Activated CD4-positive, alpha-beta memory T cell treated with anti-CD3 and anti-CD28 coated beads for 36 hours (primary cell): ENCODE measurements around the gene ARL4D. TPM values are rescaled to one million over a fixed set of nuclear protein-coding genes. Genes with fewer than 3 reads are reported as not detected.
"Not testable (repeated sequence)": the region's sequence is repeated elsewhere in the genome, so short reads cannot be mapped to it uniquely, and the experiment has no call there.

ENCODE experiments used
- CTCF ChIA-PET: fragments of 350-600 bp; sonication (Branson Sonifier 250); formaldehyde crosslinking; loops from one replicate; lab custom pipeline; 2021; ENCODE audit warnings: antibody characterized with exemption, inconsistent platforms; lab: Charles Lee
- POLR2A ChIA-PET: fragments of 350-600 bp; sonication (Branson Sonifier 250); formaldehyde crosslinking; loops from one replicate; lab custom pipeline; 2021; ENCODE audit warnings: antibody characterized with exemption; lab: Charles Lee
- DNase-seq: peaks from one replicate; pipeline ENCODE4 v3.0.0-alpha.2; 2020
- H3K27ac Mint-ChIP-seq: one replicate; pipeline ENCODE4 v1.8.0; 2021; ENCODE audit warnings: mixed read lengths
- H3K27me3 Mint-ChIP-seq: one replicate; pipeline ENCODE4 v1.8.0; 2021; ENCODE audit warnings: mixed read lengths
- H3K36me3 Mint-ChIP-seq: one replicate; pipeline ENCODE4 v1.8.0; 2021; ENCODE audit warnings: mixed read lengths
- H3K4me1 Mint-ChIP-seq: one replicate; pipeline ENCODE4 v1.8.0; 2021; ENCODE audit warnings: low read depth, mixed read lengths
- H3K4me3 Mint-ChIP-seq: one replicate; pipeline ENCODE4 v1.8.0; 2021; ENCODE audit warnings: mild to moderate bottlenecking, mixed read lengths
- H3K9me3 Mint-ChIP-seq: one replicate; pipeline ENCODE4 v1.8.0; 2021; ENCODE audit warnings: mixed read lengths
- intact Hi-C: fragments of 100-400 bp; cut with micrococcal nuclease; formaldehyde crosslinking; loops from one replicate; pipeline ENCODE4 v1.15.1; 2023
- total RNA-seq, 2 experiments: library from RNA; stranded (reverse); gene quantifications; one replicate each; pipeline ENCODE4 v1.2.3, GENCODE V29; 2021

The ARL4D gene
- total RNA-seq, 2 experiments from 2014 or later: 2.3 TPM

DNA sequence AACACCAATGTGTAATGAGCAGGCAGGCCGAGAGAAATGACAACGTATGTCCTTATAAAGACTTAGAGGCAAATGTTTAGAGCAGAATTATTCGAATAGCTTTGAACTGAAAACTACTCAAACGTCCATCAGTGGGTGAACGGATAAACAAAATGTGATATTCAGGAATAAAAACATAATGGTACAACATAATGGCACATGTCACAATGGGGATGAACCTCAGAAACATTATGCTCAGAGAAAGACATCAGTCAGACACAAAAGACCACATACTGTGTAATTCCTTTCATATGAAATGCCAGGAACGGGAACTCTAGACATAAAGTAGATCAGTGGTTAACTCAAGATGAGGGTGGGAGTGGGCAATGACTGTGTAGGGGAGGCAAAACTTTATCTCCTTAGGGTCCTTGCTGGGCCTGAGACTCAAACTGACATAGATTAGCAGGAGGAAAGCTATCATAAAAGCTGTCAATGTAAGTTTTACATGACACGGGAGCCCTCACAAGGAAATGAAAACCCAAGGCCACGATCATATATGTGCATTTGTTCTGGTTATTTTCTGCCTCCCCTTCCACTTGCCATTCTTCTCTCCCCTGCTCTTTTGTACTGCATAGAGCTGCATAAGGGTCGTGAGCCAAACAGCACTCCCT lies 14.8 kb upstream of the ARL4D start:
- peaks cover 6% of the 10 kb centered on the region for H3K36me3 Mint-ChIP-seq
- no peaks in the 10 kb centered on the region for H3K27me3 Mint-ChIP-seq
- H3K4me3 Mint-ChIP-seq: no peak overlapping the region
- intact Hi-C loops: no loop called here
- CTCF ChIA-PET: interaction anchor here (1.5 to 3.3 kb wide), 2 partner anchors 10 to 100 kb away, joined by 4 to 13 read pairs; partner anchors contain the start of gene DHX8
- DNase-seq: no peak
- POLR2A ChIA-PET: interaction anchor here (0.9 kb wide), 1 partner anchor 17 kb away, joined by 3 read pairs; no protein-coding TSS in a partner anchor
- H3K27ac Mint-ChIP-seq: no peak overlapping the region
- H3K4me1 Mint-ChIP-seq: peaks cover 10% of the 10 kb centered on the region
- H3K9me3 Mint-ChIP-seq: peaks cover 13% of the 10 kb centered on the region

GRCh38 chr17:43384476-43384862 lies 14.3 kb upstream of the ARL4D start:
- ChIA-PET CTCF (interaction anchor here (1.5 to 3.3 kb wide), 2 partner anchors 9 to 100 kb away, joined by 4 to 13 read pairs; partner anchors contain the start of gene DHX8), POLR2A (interaction anchor here (0.9 kb wide), 1 partner anchor 17 kb away, joined by 3 read pairs; no protein-coding TSS in a partner anchor)
- peaks cover 7% of the 10 kb centered on the region for H3K36me3 Mint-ChIP-seq
- intact Hi-C loops: no loop called here
- no peaks in the 10 kb centered on the region for H3K27me3 Mint-ChIP-seq
- no peak for DNase-seq
- H3K9me3 Mint-ChIP-seq: peaks cover 13% of the 10 kb centered on the region
- H3K27ac Mint-ChIP-seq: no peak overlapping the region
- no peak overlapping the region for H3K4me3 Mint-ChIP-seq
- H3K4me1 Mint-ChIP-seq: peaks cover 12% of the 10 kb centered on the region

DNA sequence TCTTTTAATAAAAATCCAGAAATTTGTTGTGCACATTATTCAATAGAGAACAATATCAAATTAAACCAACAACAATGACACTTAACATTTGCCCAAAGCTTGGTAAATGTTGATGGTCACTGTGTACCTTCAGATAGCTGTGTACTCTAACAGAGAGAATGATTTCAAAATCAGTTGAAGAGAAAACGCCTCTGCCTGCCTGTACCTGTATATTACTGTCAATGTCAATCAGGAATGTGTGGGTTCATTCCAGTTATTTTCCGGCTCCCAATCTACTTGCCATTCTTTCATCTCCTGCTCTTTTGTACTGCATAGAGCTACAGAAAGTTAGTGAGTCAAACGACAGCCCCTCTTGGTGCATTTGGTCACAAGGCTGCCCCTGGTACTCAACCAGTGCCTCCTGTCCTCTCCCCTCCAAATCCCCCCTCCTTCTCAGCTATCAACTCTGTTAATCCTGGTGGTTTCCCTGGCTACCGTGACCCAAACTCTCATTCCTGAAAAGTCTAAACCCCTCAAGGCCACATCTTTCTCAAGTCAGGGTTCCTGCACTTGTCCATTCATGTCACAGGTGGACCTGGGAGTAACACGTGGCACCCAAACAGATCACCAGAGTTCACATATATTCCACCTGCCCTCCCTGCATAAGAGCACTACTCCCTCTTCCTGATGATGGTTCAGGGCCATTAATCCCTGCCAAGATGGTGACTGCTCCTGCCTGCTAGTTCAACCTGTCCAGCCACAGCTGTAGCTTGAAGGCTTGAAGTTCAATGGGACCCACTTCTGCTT lies 13.6 kb upstream of the ARL4D start:
- ChIA-PET CTCF (interaction anchor here (0.7 to 3.3 kb wide), 3 partner anchors 8 to 99 kb away, joined by 4 to 13 read pairs (median 4); partner anchors contain the start of gene DHX8), POLR2A (interaction anchor here (4.2 kb wide), 1 partner anchor 16 kb away, joined by 115 read pairs; no protein-coding TSS in a partner anchor)
- no peak for DNase-seq
- H3K4me1 Mint-ChIP-seq: peaks cover 18% of the 10 kb centered on the region
- H3K9me3 Mint-ChIP-seq: peaks cover 7% of the 10 kb centered on the region
- H3K36me3 Mint-ChIP-seq: peaks cover 5% of the 10 kb centered on the region
- H3K27me3 Mint-ChIP-seq: no peaks in the 10 kb centered on the region
- no peak overlapping the region for H3K4me3 Mint-ChIP-seq
- no peak overlapping the region for H3K27ac Mint-ChIP-seq
- intact Hi-C loops: no loop called here

GRCh38 chr17:43388359-43389045 lies 10.3 kb upstream of the ARL4D start:
- H3K36me3 Mint-ChIP-seq: peaks cover 3% of the 10 kb centered on the region
- H3K4me1 Mint-ChIP-seq: peaks cover 18% of the 10 kb centered on the region
- H3K27me3 Mint-ChIP-seq: no peaks in the 10 kb centered on the region
- H3K4me3 Mint-ChIP-seq: peak overlapping the region; percentile 87
- no peaks in the 10 kb centered on the region for H3K9me3 Mint-ChIP-seq
- H3K27ac Mint-ChIP-seq: peak overlapping the region; percentile 97
- POLR2A ChIA-PET: interaction anchor here (0.6 to 4.2 kb wide), 11 partner anchors 10 to 115 kb away, joined by 3 to 115 read pairs (median 8); partner anchors contain the start of genes ARL4D and DHX8
- CTCF ChIA-PET: interaction anchor here (1.0 to 1.6 kb wide), 7 partner anchors 9 to 95 kb away, joined by 3 to 37 read pairs (median 7); partner anchors contain the start of genes ARL4D and DHX8
- DNase-seq: peak; percentile 94
- intact Hi-C loops: loop anchor here (1.0 to 2.0 kb wide), 7 partner anchors 10 to 218 kb away; partner anchors contain the start of genes ARL4D and DHX8

DNA sequence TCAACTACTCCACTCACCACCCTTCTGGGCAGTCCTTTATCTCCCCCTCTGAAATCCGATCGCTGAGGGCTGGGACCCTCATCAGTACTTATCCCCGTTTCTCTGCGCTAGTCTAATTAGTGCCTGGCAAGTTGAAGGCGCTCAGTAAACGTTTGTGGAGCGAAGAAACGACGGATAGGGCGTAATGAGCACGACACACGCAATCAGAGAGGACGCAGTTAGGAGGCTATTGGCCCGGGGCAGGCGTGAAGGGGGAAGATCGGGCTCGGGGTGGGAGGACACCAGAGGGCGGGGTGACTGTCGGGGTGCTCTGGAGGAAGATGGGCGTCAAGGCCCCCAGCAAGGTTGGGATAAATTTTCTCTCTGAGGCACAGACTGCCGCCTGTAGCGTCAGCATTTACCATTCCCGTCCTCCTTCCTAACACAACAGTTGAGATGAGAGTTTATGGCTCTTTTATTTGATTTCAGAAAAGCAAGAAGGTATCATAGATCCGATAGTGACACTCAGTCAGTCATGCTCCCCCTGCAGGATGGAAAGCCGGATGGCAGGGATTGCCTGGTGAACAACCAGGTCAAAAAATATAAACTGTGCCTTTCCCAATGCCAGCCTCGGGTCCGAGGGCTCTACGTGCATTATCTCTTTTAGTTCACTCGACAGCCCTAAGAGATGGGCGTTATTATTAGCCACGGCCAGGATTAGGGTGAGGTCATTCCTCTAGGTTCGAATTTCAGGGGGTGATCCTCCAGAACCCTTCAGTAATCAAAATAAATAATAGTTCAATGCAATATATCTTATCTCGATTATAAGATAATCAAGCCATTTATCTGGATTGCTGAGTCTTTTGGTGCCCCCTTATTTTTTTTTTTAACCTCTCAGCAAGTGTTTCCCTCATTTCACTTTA lies 9.5 kb upstream of the ARL4D start:
- CTCF ChIA-PET: interaction anchor here (1.0 to 1.6 kb wide), 8 partner anchors 8 to 94 kb away, joined by 3 to 37 read pairs (median 7); partner anchors contain the start of genes ARL4D and DHX8
- peaks cover 3% of the 10 kb centered on the region for H3K36me3 Mint-ChIP-seq
- peak overlapping the region; percentile 87 for H3K4me3 Mint-ChIP-seq
- DNase-seq: peak; percentile 89
- no peaks in the 10 kb centered on the region for H3K27me3 Mint-ChIP-seq
- H3K9me3 Mint-ChIP-seq: no peaks in the 10 kb centered on the region
- POLR2A ChIA-PET: interaction anchor here (1.2 to 4.2 kb wide), 6 partner anchors 10 to 95 kb away, joined by 8 to 115 read pairs (median 13); partner anchors contain the start of genes ARL4D and DHX8
- intact Hi-C loops: loop anchor here (1.0 to 2.0 kb wide), 4 partner anchors 9 to 54 kb away; partner anchors contain the start of gene ARL4D
- peak overlapping the region; percentile 97 for H3K27ac Mint-ChIP-seq
- peaks cover 21% of the 10 kb centered on the region for H3K4me1 Mint-ChIP-seq

- Mint-ChIP-seq H3K4me1 (peaks cover 23% of the 10 kb centered on the region), H3K27me3 (no peaks in the 10 kb centered on the region), H3K27ac (no peak overlapping the region), H3K36me3 (peaks cover 3% of the 10 kb centered on the region), H3K4me3 (no peak overlapping the region), H3K9me3 (no peaks in the 10 kb centered on the region)
- intact Hi-C loops: no loop called here
- DNase-seq: no peak
- POLR2A ChIA-PET: interaction anchor here (3.5 kb wide), 1 partner anchor 24 kb away, joined by 21 read pairs; no protein-coding TSS in a partner anchor
- CTCF ChIA-PET: interaction anchor here (0.5 to 9.6 kb wide), 5 partner anchors 11 to 90 kb away, joined by 3 to 261 read pairs (median 8); partner anchors contain the start of gene DHX8
Observed at GRCh38 chr17:43392397-43392796, 6.4 kb upstream of the ARL4D start.

GRCh38 chr17:43393944-43394482 lies 4.8 kb upstream of the ARL4D start:
- intact Hi-C loops: loop anchor here (1.0 kb wide), 1 partner anchor 89 kb away; the partner anchor contains the start of gene DHX8
- DNase-seq: peak; percentile 93
- peaks cover 27% of the 10 kb centered on the region for H3K4me1 Mint-ChIP-seq
- ChIA-PET POLR2A (interaction anchor here (1.0 to 3.5 kb wide), 5 partner anchors 19 to 90 kb away, joined by 3 to 21 read pairs (median 7); partner anchors contain the start of gene DHX8), CTCF (interaction anchor here (0.6 to 9.6 kb wide), 34 partner anchors 8 to 438 kb away, joined by 3 to 261 read pairs (median 4); partner anchors contain the start of gene DHX8)
- peak overlapping the region; percentile 42 for H3K27ac Mint-ChIP-seq
- peaks cover under 1% of the 10 kb centered on the region for H3K36me3 Mint-ChIP-seq
- H3K27me3 Mint-ChIP-seq: no peaks in the 10 kb centered on the region
- H3K9me3 Mint-ChIP-seq: no peaks in the 10 kb centered on the region
- H3K4me3 Mint-ChIP-seq: peak overlapping the region; percentile 8

GRCh38 chr17:43394696-43395095 lies 4.1 kb upstream of the ARL4D start:
- H3K36me3 Mint-ChIP-seq, H3K9me3 Mint-ChIP-seq, H3K4me3 Mint-ChIP-seq, DNase-seq, H3K27ac Mint-ChIP-seq, intact Hi-C loops, H3K27me3 Mint-ChIP-seq: not testable (repeated sequence)
- ChIA-PET POLR2A (interaction anchor here (1.3 to 3.5 kb wide), 4 partner anchors 26 to 89 kb away, joined by 6 to 21 read pairs (median 10); partner anchors contain the start of gene DHX8), CTCF (interaction anchor here (0.7 to 9.6 kb wide), 26 partner anchors 9 to 439 kb away, joined by 3 to 261 read pairs (median 4); partner anchors contain the start of gene DHX8)
- H3K4me1 Mint-ChIP-seq: peaks cover 26% of the 10 kb centered on the region

- intact Hi-C loops: no loop called here
- POLR2A ChIA-PET: interaction anchor here (0.8 to 2.3 kb wide), 3 partner anchors 27 to 89 kb away, joined by 4 to 12 read pairs (median 7); partner anchors contain the start of gene DHX8
Observed at GRCh38 chr17:43395165-43395564, 3.6 kb upstream of the ARL4D start.

More at GRCh38 chr17:43395165-43395564, 3.6 kb upstream of the ARL4D start:
- Mint-ChIP-seq H3K4me1 (peaks cover 23% of the 10 kb centered on the region), H3K4me3 (no peak overlapping the region), H3K27me3 (no peaks in the 10 kb centered on the region), H3K27ac (no peak overlapping the region), H3K9me3 (no peaks in the 10 kb centered on the region), H3K36me3 (no peaks in the 10 kb centered on the region)
- no peak for DNase-seq
- CTCF ChIA-PET: interaction anchor here (0.9 to 9.6 kb wide), 7 partner anchors 11 to 106 kb away, joined by 3 to 261 read pairs (median 11); partner anchors contain the start of gene DHX8
